Heart left ventricle (tissue), 16 donors: ENCODE results near the gene VGLL4. TPM values are rescaled to one million over a fixed set of nuclear protein-coding genes. Genes with fewer than 3 reads are reported as not detected.

Experiments
- ATAC-seq, 4 donors: fragments of 200-7000 bp; cut with Tn5 transposase; one replicate each; pipeline ENCODE4 v1.9.1; 2020 to 2022; ENCODE audit warnings: moderate library complexity in 4 of 4, mild to moderate bottlenecking in 3 of 4, moderate number of reproducible peaks in 1 of 4
- DNase-seq, 5 donors: peaks; one replicate each; pipeline ENCODE4 v3.0.0-alpha.2; 2020
- H3K27ac ChIP-seq, 12 donors: fragments of 200-600 bp; sonication (generic) in 4 of 12; one replicate each; pipeline versions ENCODE4 v1.5.0 to v1.8.0; 2016 to 2022; ENCODE audit warnings: mild to moderate bottlenecking in 2 of 12
- H3K27me3 ChIP-seq, 9 donors: fragments of 200-600 bp; sonication (generic) in 2 of 9; one replicate each; pipeline versions ENCODE4 v1.5.1 to v1.8.0; 2016 to 2022; ENCODE audit warnings: mild to moderate bottlenecking in 3 of 9
- H3K36me3 ChIP-seq, 9 donors: fragments of 200-600 bp; sonication (generic) in 2 of 9; one replicate each; pipeline versions ENCODE4 v1.5.0 to v1.8.0; 2018 to 2022; ENCODE audit warnings: mild to moderate bottlenecking in 2 of 9
- H3K4me1 ChIP-seq, 12 donors: fragments of 200-600 bp; sonication (generic) in 4 of 12; one replicate each; pipeline versions ENCODE4 v1.5.0 to v1.8.0; 2016 to 2022; ENCODE audit warnings: mild to moderate bottlenecking in 3 of 12
- H3K4me3 ChIP-seq, 12 donors: fragments of 200-600 bp; sonication (generic) in 4 of 12; one replicate each; pipeline versions ENCODE4 v1.5.0 to v1.8.0; 2017 to 2022; ENCODE audit warnings: mild to moderate bottlenecking in 9 of 12, moderate library complexity in 4 of 12
- H3K9me3 ChIP-seq, 12 donors: fragments of 200-600 bp; sonication (generic) in 4 of 12; one replicate each; pipeline versions ENCODE4 v1.5.0 to v1.8.0; 2016 to 2022; ENCODE audit warnings: mild to moderate bottlenecking in 1 of 12
- CTCF ChIP-seq, 12 donors: fragments of 200-600 bp; sonication (generic) in 4 of 12; IDR thresholded peaks; one replicate each; pipeline versions ENCODE4 v1.5.0 to v1.8.0; 2018 to 2022; ENCODE audit warnings: antibody characterized with exemption in 12 of 12, mild to moderate bottlenecking in 5 of 12
- POLR2A ChIP-seq, 2 donors: fragments of 450-650 bp; IDR thresholded peaks; one replicate each; pipeline ENCODE4 v1.6.1; 2017; ENCODE audit warnings: antibody characterized with exemption in 2 of 2, mild to moderate bottlenecking in 2 of 2, moderate library complexity in 2 of 2
- WGBS, 4 donors: extraction: QIAGEN DNeasy Blood & Tissue Kit in 2 of 4; methylation state at CpG; one replicate each; pipeline versions ENCODE4 v1.1.5 to v1.1.7; 2013 to 2018; 5-methylcytosine and 5-hydroxymethylcytosine counted together
- intact Hi-C, 10 donors: fragments of 100-400 bp; cut with DNase I; formaldehyde crosslinking; loops; one replicate each; pipeline versions ENCODE4 v1.11.1 to v1.14.2; 2022
- polyA plus RNA-seq, 2 donors: library from polyadenylated mRNA; stranded (reverse); fragments of 200-250 nt; gene quantifications; one replicate each; pipeline ENCODE4 v1.2.3, GENCODE V29; 2013
- total RNA-seq, 9 donors: library from RNA; depleted of rRNA in 2 of 9; stranded (reverse); fragments of >200 nt in 2 of 9; fragmentation: NEBNext Ultra II Directional in 3 of 9; extraction: Animal tissue kit (Norgen Biotek cat#: 25700) in 3 of 9; gene quantifications; one replicate each; pipeline versions ENCODE4 v1.1.0 to v1.2.4, GENCODE V29; 2016 to 2023
- donor health status: ischemic (EF 13 %, LVEDD 7.1; RV severe dilation, severe dysfunction).
- donor health status: healthy with polysubstance abuse.
- donor health status: DM: no; HTN: yes; CAD: no.
- donor health status: DM: no; HTN: no; CAD: no.
- donor health status: ischemic (EF 25% LVEDD 6.9; RV normal size, moderate dysfunction).
- donor health status: ischemic (EF 25% LVEDD 5.7; RV mildly dilated, moderate dysfunction).
- donor health status: healthy.
- donor health status: DM: yes; HTN: yes; CAD: no.
- donor health status: ischemic (EF 35%, LVEDD 5.7; RV mildly dilated, moderate dysfunction).
- donor health status: nonischemic (EF 11% LVEDD 7.7; RV severe dilation, severe dysfunction).
- donor health status: DM: yes; HTN: yes; CAD: no.
- donor health status: PGD.
- donor health status: ischemic (EF 29% LVEDD 5.4; RV normal size, mild dysfunction).
- donor health status: nonischemic (EF 23%, LVEDD 6.1; RV moderate dilation, normal function).

Gene VGLL4
- total and polyA plus RNA-seq, 11 donors = 24.0 to 40.4 (median 27.0) TPM

- Histone ChIP-seq H3K27me3 (no peaks in the 10 kb centered on the region), H3K9me3 (no peaks in the 10 kb centered on the region), H3K27ac (peak overlapping the region; percentile 7 to 97 (median 94)), H3K4me1 (peaks cover 38 to 80% (median 76%) of the 10 kb centered on the region in 12 donors), H3K36me3 (no peaks in the 10 kb centered on the region), H3K4me3 (peak overlapping the region in 9 of 12 donors; percentile 10 to 67 (median 25))
- DNase-seq (peak in 2 of 5 donors; percentile 47 to 63), ATAC-seq (no peak)
- intact Hi-C loops = loop anchor here in 4 of 10 donors (5.0 to 10.0 kb wide), 2 partner anchors 36 to 54 kb away; no protein-coding TSS in a partner anchor
- no peak for TF ChIP-seq CTCF (IDR thresholded peaks at IDR 0.05)
- no peak for TF ChIP-seq POLR2A (IDR thresholded peaks at IDR 0.05)
- 41 to 50% (median 45%) methylated on average over 15 to 17 of the region's 17 CpGs for whole genome bisulfite sequencing, 4 donors
These were observed 5.0 kb downstream of the VGLL4 start for GRCh38 chr3:11638495-11639358.

DNA sequence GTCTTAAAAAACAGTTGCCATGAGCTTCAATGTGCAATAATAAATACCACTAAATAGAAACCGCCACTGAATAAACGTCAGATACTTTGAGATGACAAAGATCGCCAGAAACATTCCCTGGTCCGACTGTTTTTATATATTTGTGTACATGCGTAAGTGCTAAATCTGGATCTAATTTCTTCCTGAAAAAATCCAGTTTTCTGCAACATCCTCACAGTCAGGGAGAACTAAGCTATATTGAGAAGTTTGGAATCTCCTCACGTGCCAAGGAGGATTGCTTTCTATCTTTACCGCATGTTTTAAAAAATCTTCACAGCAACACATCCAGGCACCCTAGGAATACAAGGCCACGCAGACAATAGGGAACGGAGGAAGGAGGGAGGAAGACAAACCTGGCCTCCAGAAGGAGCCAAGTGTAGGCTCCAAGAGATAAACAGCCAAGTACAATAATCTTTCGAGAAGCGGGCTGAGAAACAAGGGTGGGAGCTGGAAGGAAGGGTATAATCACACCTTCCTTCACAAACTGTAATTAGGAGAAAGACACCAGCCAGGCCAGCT lies 5.7 kb downstream of the VGLL4 start:
- TF ChIP-seq POLR2A (IDR thresholded peaks at IDR 0.05) = no peak
- TF ChIP-seq CTCF (IDR thresholded peaks at IDR 0.05) = no peak
- WGBS, 4 donors = 11 to 20% (median 12%) methylated on average over 11 of the region's 11 CpGs
- Histone ChIP-seq H3K27ac (peak overlapping the region; percentile 7 to 97 (median 94)), H3K27me3 (no peaks in the 10 kb centered on the region), H3K4me3 (peak overlapping the region in 9 of 12 donors; percentile 10 to 67 (median 25)), H3K4me1 (peaks cover 38 to 87% (median 83%) of the 10 kb centered on the region in 12 donors), H3K36me3 (no peaks in the 10 kb centered on the region), H3K9me3 (no peaks in the 10 kb centered on the region)
- DNase-seq = no peak
- intact Hi-C loops = loop anchor here in 4 of 10 donors (5.0 to 10.0 kb wide), 2 partner anchors 36 to 53 kb away; no protein-coding TSS in a partner anchor
- ATAC-seq = no peak

DNA sequence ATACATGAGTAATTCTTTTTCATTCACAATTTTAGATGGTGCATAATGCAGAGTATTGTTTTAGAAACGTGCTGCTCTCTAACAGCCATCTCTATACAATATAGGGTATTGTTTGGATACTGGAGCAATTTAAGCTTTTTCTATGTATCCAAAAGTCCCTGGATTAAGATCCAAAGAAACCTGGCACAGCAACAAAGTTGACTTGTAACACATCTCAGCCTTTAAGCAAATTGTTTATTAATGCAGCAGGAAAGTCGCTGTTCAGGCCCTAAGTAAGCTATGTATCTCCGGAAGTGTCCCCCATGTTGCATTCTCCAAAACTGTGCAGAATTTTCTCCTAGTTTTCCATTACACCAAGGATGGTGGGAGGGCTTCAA lies 7.3 kb downstream of the VGLL4 start:
- H3K36me3 ChIP-seq = no peaks in the 10 kb centered on the region
- no peak for ATAC-seq
- H3K27me3 ChIP-seq = no peaks in the 10 kb centered on the region
- no peaks in the 10 kb centered on the region for H3K9me3 ChIP-seq
- intact Hi-C loops = loop anchor here in 4 of 10 donors (5.0 to 10.0 kb wide), 2 partner anchors 34 to 52 kb away; no protein-coding TSS in a partner anchor
- 49 to 65% (median 60%) methylated on average over 3 of the region's 3 CpGs for WGBS, 4 donors
- TF ChIP-seq POLR2A (IDR thresholded peaks at IDR 0.05) = no peak
- TF ChIP-seq CTCF (IDR thresholded peaks at IDR 0.05) = no peak
- H3K4me3 ChIP-seq = no peak overlapping the region
- peak overlapping the region in 9 of 12 donors; percentile 27 to 95 (median 76) for H3K27ac ChIP-seq
- no peak for DNase-seq
- H3K4me1 ChIP-seq = peaks cover 41 to 100% (median 98%) of the 10 kb centered on the region in 12 donors
